Activated CD4-positive, alpha-beta T cell treated with anti-CD3 and anti-CD28 coated beads, Interleukin-2, amount 10 ng/mL, durations not matched to agents 24 days and 14 days (primary cell): ENCODE results near the gene TNFAIP8L3. TPM values are rescaled to one million over a fixed set of nuclear protein-coding genes. Genes with fewer than 3 reads are reported as not detected.

ENCODE experiments used
- DNase-seq: peaks from one replicate; pipeline ENCODE4 v3.0.0; 2022
- H3K27ac Mint-ChIP-seq: one replicate; pipeline ENCODE4 v1.8.0; 2022; ENCODE audit warnings: mild to moderate bottlenecking, mixed read lengths
- H3K27me3 Mint-ChIP-seq: one replicate; pipeline ENCODE4 v1.8.0; 2022; ENCODE audit warnings: mixed read lengths
- H3K36me3 Mint-ChIP-seq: one replicate; pipeline ENCODE4 v1.8.0; 2022; ENCODE audit warnings: low read depth, mild to moderate bottlenecking, mixed read lengths
- H3K4me1 Mint-ChIP-seq: one replicate; pipeline ENCODE4 v1.8.0; 2021; ENCODE audit warnings: mixed read lengths
- H3K4me3 Mint-ChIP-seq: one replicate; pipeline ENCODE4 v1.8.0; 2022; ENCODE audit warnings: mild to moderate bottlenecking, moderate library complexity, mixed read lengths
- H3K9me3 Mint-ChIP-seq: one replicate; pipeline ENCODE4 v1.8.0; 2021; ENCODE audit warnings: mixed read lengths
- intact Hi-C: fragments of 100-400 bp; cut with micrococcal nuclease; formaldehyde crosslinking; loops from one replicate; pipeline ENCODE4 v1.15.1; 2023
- total RNA-seq: library from RNA; stranded (reverse); gene quantifications from 2 replicates; pipeline ENCODE4 v1.2.3, GENCODE V29; 2022

TNFAIP8L3 gene
- total RNA-seq, 1 donor from 2014 or later: 0.77 TPM

DNA sequence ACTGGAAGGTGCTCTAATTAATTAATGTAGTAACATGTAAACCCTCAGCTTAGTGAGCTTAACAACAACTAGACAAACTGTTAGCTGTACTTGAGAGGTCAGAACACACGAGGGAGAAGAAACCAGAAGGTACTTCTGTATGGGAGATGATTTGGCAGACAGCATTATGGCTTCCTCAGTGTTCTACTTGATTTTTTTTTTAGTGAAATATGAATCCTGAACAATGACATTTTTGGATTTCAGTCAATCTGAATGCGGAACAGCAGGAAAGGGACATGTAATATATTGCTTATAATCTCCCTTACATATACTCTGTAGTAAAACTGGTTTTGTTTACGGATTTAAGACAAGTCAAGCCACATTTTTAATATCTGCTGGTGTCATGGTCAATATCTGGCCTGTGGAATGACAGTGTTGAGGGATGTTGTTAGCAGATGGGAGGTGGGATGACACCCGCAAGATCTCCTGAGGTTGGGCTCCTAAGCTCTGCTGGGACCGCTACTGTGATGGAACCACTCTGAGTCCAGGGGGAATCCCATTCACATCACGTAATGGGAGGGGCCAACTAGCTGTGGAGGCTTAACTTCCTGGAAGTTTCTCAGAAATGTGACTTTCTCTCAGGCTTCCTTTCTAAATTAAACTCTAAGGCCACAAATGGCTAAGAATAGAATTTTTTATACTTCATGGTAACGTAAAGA, 18.7 kb downstream of the TNFAIP8L3 start:
- peak; percentile 76 for DNase-seq
- peaks cover 34% of the 10 kb centered on the region for H3K4me1 Mint-ChIP-seq
- no peak overlapping the region for H3K4me3 Mint-ChIP-seq
- intact Hi-C loops: no loop called here
- peak overlapping the region; percentile 60 for H3K27ac Mint-ChIP-seq
- H3K9me3 Mint-ChIP-seq: no peaks in the 10 kb centered on the region
- no peaks in the 10 kb centered on the region for H3K27me3 Mint-ChIP-seq
- H3K36me3 Mint-ChIP-seq: no peaks in the 10 kb centered on the region

- H3K27me3 Mint-ChIP-seq: no peaks in the 10 kb centered on the region
Observed at GRCh38 chr15:51075364-51075763, 19.3 kb downstream of the TNFAIP8L3 start.

DNA sequence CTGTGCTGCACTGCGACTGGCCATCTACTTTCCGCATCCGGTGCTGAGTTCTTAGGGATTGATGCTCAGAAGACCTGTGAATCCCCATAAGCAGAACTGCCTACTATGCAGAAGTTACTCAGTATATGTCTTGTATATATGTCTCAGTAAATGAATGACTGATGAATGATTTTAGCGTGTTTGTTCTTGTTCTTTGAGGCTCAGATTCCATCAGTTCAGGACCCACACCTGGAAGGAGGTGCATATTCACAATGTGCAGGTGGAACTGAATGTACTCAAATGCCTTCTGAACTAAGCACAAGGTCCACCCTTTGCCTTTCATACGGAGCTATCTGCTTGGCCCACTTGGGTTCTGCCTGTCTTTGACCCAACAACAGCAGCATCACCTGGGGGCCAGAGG, 19.8 kb downstream of the TNFAIP8L3 start:
- H3K27ac Mint-ChIP-seq: no peak overlapping the region
- H3K4me3 Mint-ChIP-seq: no peak overlapping the region
- H3K4me1 Mint-ChIP-seq: peaks cover 34% of the 10 kb centered on the region
- no peaks in the 10 kb centered on the region for H3K36me3 Mint-ChIP-seq
- intact Hi-C loops: no loop called here
- no peaks in the 10 kb centered on the region for H3K9me3 Mint-ChIP-seq
- DNase-seq: no peak
- no peaks in the 10 kb centered on the region for H3K27me3 Mint-ChIP-seq

More at GRCh38 chr15:51075364-51075763, 19.3 kb downstream of the TNFAIP8L3 start:
- DNase-seq: no peak
- intact Hi-C loops: no loop called here
- H3K4me3 Mint-ChIP-seq: no peak overlapping the region
- H3K36me3 Mint-ChIP-seq: no peaks in the 10 kb centered on the region
- no peaks in the 10 kb centered on the region for H3K9me3 Mint-ChIP-seq
- no peak overlapping the region for H3K27ac Mint-ChIP-seq
- peaks cover 34% of the 10 kb centered on the region for H3K4me1 Mint-ChIP-seq

DNA sequence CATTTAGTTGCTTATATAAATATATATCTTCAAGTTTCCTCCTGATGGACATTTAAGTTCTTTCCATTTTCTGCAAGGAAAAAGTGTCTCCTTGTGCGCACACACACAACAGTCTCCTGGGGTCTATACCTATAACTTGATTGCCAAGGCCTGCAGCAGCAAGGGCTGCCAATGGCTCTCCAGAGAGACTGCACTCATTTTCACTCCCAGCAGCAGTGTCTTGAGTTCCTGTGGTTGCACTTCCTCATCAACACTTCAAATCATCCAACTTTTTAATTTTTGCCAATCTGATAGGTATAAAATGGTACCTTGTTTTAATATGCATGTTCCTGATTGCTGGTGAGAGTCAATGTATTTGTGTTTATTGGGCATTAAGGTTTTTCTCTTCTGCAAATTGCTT, 23.1 kb downstream of the TNFAIP8L3 start:
- no peaks in the 10 kb centered on the region for H3K36me3 Mint-ChIP-seq
- no peak for DNase-seq
- peaks cover 19% of the 10 kb centered on the region for H3K4me1 Mint-ChIP-seq
- no peak overlapping the region for H3K4me3 Mint-ChIP-seq
- H3K9me3 Mint-ChIP-seq: peaks cover 3% of the 10 kb centered on the region
- H3K27me3 Mint-ChIP-seq: peaks cover 8% of the 10 kb centered on the region
- H3K27ac Mint-ChIP-seq: no peak overlapping the region
- intact Hi-C loops: no loop called here

DNA sequence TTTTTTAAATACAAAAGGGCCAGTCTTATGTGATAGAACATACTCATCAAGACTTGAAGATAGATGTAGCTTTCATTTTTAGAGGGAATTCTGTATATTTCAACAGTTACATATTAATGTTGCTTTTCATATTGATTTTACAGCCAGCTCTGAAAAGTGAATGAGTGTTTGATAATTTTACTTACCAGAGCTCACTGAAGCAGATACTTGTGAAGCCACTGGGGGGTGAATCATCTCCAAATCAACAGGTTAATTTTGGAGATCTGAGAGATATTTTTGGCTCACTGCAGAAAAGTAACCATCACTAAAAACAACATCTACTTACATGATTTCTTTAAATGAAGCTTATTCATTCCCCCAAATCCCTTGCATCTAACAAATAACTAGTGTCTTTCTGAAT, 24.7 kb downstream of the TNFAIP8L3 start:
- peaks cover 13% of the 10 kb centered on the region for H3K27me3 Mint-ChIP-seq
- no peak for DNase-seq
- H3K27ac Mint-ChIP-seq: no peak overlapping the region
- H3K4me1 Mint-ChIP-seq: peaks cover 10% of the 10 kb centered on the region
- intact Hi-C loops: no loop called here
- H3K9me3 Mint-ChIP-seq: peaks cover 3% of the 10 kb centered on the region
- H3K4me3 Mint-ChIP-seq: no peak overlapping the region
- H3K36me3 Mint-ChIP-seq: no peaks in the 10 kb centered on the region

- peaks cover 3% of the 10 kb centered on the region for H3K9me3 Mint-ChIP-seq
- no peak overlapping the region for H3K4me3 Mint-ChIP-seq
- no peak overlapping the region for H3K27ac Mint-ChIP-seq
- intact Hi-C loops: no loop called here
- peaks cover 19% of the 10 kb centered on the region for H3K27me3 Mint-ChIP-seq
- peaks cover 10% of the 10 kb centered on the region for H3K4me1 Mint-ChIP-seq
- H3K36me3 Mint-ChIP-seq: no peaks in the 10 kb centered on the region
- no peak for DNase-seq
Observed at GRCh38 chr15:51067510-51067909, 27.2 kb downstream of the TNFAIP8L3 start.

GRCh38 chr15:51065781-51066180, 28.9 kb downstream of the TNFAIP8L3 start:
- no peak overlapping the region for H3K4me3 Mint-ChIP-seq
- H3K4me1 Mint-ChIP-seq: peaks cover 3% of the 10 kb centered on the region
- no peak for DNase-seq
- H3K27ac Mint-ChIP-seq: no peak overlapping the region
- no peaks in the 10 kb centered on the region for H3K36me3 Mint-ChIP-seq
- peaks cover 19% of the 10 kb centered on the region for H3K27me3 Mint-ChIP-seq
- intact Hi-C loops: no loop called here
- peaks cover 3% of the 10 kb centered on the region for H3K9me3 Mint-ChIP-seq

DNA sequence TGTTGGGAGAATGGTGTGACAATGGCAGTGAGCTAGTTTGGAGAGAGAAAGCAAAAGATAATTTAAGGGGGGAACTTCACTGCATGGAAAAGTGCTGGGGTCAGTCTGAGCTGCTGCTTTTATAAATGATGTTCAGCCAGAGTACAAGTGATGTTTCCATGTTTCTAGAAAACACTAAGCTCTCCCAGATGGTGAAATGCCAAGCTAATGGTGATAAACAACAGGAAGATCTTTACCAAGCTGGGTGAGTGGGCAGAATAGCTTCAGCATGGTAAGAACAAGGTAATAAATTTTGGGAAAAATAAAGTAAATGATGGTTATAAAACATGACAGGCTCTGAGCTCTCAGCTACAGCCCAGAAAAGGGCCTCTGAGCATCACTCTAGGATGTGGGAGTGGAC, 29.4 kb downstream of the TNFAIP8L3 start:
- peaks cover 3% of the 10 kb centered on the region for H3K9me3 Mint-ChIP-seq
- intact Hi-C loops: no loop called here
- peaks cover 21% of the 10 kb centered on the region for H3K27me3 Mint-ChIP-seq
- no peak overlapping the region for H3K27ac Mint-ChIP-seq
- H3K4me1 Mint-ChIP-seq: peaks cover 3% of the 10 kb centered on the region
- H3K4me3 Mint-ChIP-seq: no peak overlapping the region
- no peaks in the 10 kb centered on the region for H3K36me3 Mint-ChIP-seq
- DNase-seq: no peak

- intact Hi-C loops: no loop called here
- H3K27ac Mint-ChIP-seq: no peak overlapping the region
- DNase-seq: no peak
- H3K4me1 Mint-ChIP-seq: no peaks in the 10 kb centered on the region
- no peak overlapping the region for H3K4me3 Mint-ChIP-seq
- no peaks in the 10 kb centered on the region for H3K36me3 Mint-ChIP-seq
- H3K9me3 Mint-ChIP-seq: no peaks in the 10 kb centered on the region
- peaks cover 24% of the 10 kb centered on the region for H3K27me3 Mint-ChIP-seq
Observed at GRCh38 chr15:51062736-51063135, 32.0 kb downstream of the TNFAIP8L3 start.

DNA sequence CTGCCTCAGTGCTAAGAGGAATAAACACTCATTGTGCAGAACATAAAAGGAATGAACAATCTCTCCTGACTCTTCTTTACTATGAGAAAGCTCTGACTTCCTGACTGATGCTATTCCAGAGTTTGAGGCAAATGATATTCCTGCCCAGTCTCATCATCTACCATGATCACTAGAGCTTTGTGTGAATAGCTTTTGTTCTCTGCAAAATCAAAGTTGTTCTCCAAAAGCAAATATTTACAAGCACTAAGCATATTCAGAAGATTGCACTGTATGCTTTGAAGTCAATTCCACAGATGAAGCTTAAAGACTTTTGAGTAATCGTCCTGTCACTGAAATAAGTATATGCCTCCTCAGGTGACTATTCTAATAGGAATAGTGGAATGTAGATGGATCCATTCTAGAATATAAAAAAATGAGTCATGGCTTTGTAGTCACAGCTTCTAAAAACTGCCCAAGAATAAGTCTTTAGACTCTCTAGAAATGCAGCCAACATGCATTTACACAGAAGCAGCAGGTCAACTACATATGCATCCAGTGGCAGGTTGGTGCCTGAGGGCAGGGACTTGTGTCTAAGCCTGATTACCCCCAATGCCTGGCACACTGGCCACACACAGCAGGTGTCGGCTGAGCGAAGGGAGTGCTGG, 34.6 kb downstream of the TNFAIP8L3 start:
- H3K9me3 Mint-ChIP-seq: no peaks in the 10 kb centered on the region
- DNase-seq: no peak
- H3K4me1 Mint-ChIP-seq: no peaks in the 10 kb centered on the region
- no peak overlapping the region for H3K4me3 Mint-ChIP-seq
- H3K27me3 Mint-ChIP-seq: peaks cover 26% of the 10 kb centered on the region
- no peaks in the 10 kb centered on the region for H3K36me3 Mint-ChIP-seq
- no peak overlapping the region for H3K27ac Mint-ChIP-seq
- intact Hi-C loops: no loop called here

- Mint-ChIP-seq H3K9me3 (no peaks in the 10 kb centered on the region), H3K27ac (no peak overlapping the region), H3K27me3 (peaks cover 23% of the 10 kb centered on the region), H3K4me3 (no peak overlapping the region), H3K4me1 (no peaks in the 10 kb centered on the region), H3K36me3 (no peaks in the 10 kb centered on the region)
- peak; percentile 47 for DNase-seq
- intact Hi-C loops: no loop called here
Observed at GRCh38 chr15:51054535-51054934, 40.2 kb downstream of the TNFAIP8L3 start.

DNA sequence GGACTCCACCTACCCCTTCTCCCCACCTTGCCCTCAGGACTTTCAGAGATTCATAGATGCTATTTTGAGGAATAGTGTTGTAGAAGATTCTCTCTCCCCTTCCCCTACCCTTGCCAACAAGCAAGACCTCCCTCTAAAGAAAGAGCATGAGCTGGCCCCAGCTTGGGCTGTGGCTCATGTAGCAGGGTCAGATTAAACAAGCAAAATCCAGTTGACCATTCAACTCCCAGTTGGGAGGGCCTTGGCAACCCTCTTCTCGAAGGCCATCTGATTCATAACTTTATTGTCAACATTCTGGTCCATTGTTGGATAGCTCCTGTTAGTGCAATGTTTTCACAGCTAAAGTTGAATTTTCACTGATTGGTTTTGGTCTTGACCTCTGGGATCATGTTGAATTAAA, 41.1 kb downstream of the TNFAIP8L3 start:
- H3K4me3 Mint-ChIP-seq: no peak overlapping the region
- H3K27me3 Mint-ChIP-seq: peaks cover 22% of the 10 kb centered on the region
- H3K27ac Mint-ChIP-seq: no peak overlapping the region
- intact Hi-C loops: no loop called here
- H3K36me3 Mint-ChIP-seq: no peaks in the 10 kb centered on the region
- H3K9me3 Mint-ChIP-seq: no peaks in the 10 kb centered on the region
- DNase-seq: peak; percentile 47
- peaks cover 2% of the 10 kb centered on the region for H3K4me1 Mint-ChIP-seq

DNA sequence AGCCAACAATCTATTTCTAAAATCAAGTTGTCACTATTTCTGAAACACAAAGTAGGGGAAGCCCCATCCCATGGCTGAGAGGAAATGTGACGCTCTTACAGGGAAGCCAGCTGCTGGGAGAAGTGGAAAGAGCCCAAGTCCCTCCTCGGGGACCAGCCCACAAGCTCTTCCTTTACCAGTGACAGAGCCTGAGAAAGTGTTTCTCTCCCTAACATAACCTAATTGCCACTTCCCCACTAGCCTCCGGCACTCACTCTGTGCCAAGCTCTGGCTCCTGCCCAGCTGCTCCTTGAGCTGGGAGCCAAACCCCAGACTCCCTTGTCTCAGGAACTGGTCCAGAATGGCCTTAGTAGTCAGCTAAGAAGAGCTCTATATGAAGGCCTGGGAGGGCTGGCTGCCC, 42.9 kb downstream of the TNFAIP8L3 start:
- H3K9me3 Mint-ChIP-seq: no peaks in the 10 kb centered on the region
- no peak overlapping the region for H3K27ac Mint-ChIP-seq
- DNase-seq: no peak
- H3K36me3 Mint-ChIP-seq: no peaks in the 10 kb centered on the region
- no peak overlapping the region for H3K4me3 Mint-ChIP-seq
- intact Hi-C loops: no loop called here
- peaks cover 2% of the 10 kb centered on the region for H3K4me1 Mint-ChIP-seq
- peaks cover 14% of the 10 kb centered on the region for H3K27me3 Mint-ChIP-seq

DNA sequence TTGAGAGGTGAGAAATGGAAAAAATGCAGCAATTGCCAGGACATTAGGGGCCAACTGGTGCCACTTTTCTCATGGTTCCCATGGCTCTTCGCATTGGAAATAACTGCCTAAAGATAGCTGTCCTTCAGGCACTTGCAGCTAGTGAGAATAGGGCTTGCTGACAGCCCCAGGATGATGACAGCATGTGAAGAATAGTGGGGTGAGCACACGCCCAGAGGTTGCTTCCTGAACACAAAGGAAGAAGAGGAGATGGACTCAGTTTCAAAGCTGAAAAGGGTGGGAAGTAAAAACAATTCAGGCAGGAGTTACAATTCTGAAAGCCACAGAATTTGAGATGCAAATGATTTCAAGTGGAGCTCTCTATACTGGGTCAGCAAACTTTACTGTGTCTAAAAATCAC, 45.6 kb downstream of the TNFAIP8L3 start:
- Mint-ChIP-seq H3K4me3 (no peak overlapping the region), H3K9me3 (no peaks in the 10 kb centered on the region), H3K27me3 (peaks cover 9% of the 10 kb centered on the region), H3K27ac (no peak overlapping the region), H3K36me3 (no peaks in the 10 kb centered on the region), H3K4me1 (peaks cover 2% of the 10 kb centered on the region)
- DNase-seq: peak; percentile 34
- intact Hi-C loops: no loop called here

DNA sequence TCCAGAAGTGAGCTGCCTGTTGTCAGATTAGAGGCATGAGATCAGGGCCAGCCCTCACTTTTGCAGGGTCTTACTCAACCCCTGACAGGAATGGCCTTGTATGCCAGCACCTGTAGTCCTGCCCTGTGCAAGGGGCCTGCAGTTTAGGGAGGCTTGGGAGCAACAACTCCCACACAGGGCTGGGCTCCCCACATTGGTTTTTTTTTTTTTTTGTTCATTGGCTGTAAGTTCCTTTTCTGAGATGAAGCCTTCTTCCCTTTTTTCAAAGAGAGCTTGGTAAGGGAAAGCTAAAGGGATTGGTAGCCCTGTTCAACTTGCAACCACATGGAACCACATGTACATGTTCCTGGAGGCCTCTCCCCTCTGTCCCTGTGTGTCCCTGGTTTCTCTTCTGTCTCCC, 46.4 kb downstream of the TNFAIP8L3 start:
- intact Hi-C loops: no loop called here
- Mint-ChIP-seq H3K36me3 (no peaks in the 10 kb centered on the region), H3K4me1 (peaks cover 2% of the 10 kb centered on the region), H3K27me3 (peaks cover 11% of the 10 kb centered on the region), H3K27ac (no peak overlapping the region), H3K9me3 (no peaks in the 10 kb centered on the region), H3K4me3 (no peak overlapping the region)
- peak; percentile 48 for DNase-seq
